Activated CD4-positive, alpha-beta T cell treated with anti-CD3 and anti-CD28 coated beads, Interleukin-10, Interleukin-2, amounts not matched to agents 100 ng/mL and 50 ng/mL, durations not matched to agents 16 hours and 8 hours (primary cell): ENCODE data around the gene FRK.
"Not testable (repeated sequence)": the region's sequence is repeated elsewhere in the genome, so short reads cannot be mapped to it uniquely, and the experiment has no call there.

Experiments used
- DNase-seq: peaks from one replicate; pipeline ENCODE4 v3.0.0-alpha.2; 2020

FRK gene

DNA sequence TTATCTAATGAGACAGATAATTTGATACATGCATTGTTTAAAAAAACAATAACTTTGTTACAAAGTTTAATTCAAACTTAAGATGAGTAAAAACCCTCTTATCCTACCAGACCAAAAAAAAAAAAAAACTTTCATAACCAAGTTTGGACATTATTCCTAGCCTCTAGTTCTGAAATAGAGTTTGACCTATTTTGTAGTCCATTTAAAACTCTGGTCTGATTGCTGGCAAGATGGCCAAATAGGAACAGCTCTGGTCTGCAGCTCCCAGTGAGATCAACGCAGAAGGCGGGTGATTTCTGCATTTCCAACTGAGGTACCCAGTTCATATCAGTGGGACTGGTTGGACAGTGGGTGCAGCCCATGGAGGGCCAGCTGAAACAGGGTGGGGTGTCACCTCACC, 125.9 kb downstream of the FRK start:
- no peak for DNase-seq

DNA sequence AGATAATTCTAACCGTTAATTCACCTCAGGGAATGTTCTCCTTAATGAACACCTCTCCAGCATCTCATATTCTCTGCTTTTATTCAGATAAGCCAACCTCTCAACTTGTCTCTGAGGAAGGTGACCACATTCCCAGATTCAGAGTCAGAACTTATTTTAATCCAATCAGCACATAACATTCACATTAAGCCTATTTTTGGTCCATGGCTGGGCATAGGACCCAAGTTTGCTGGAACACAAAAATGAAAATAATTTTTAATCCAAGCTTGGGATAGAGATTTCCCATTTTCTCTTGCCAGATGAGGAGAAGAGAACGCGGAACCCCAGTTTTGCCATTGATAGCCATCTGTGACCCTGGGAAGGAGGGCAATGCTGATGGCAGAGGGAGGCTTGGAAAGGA, 126.5 kb downstream of the FRK start:
- no peak for DNase-seq

- no peak for DNase-seq
These were observed 128.2 kb downstream of the FRK start for GRCh38 chr6:115932481-115932880.

DNA sequence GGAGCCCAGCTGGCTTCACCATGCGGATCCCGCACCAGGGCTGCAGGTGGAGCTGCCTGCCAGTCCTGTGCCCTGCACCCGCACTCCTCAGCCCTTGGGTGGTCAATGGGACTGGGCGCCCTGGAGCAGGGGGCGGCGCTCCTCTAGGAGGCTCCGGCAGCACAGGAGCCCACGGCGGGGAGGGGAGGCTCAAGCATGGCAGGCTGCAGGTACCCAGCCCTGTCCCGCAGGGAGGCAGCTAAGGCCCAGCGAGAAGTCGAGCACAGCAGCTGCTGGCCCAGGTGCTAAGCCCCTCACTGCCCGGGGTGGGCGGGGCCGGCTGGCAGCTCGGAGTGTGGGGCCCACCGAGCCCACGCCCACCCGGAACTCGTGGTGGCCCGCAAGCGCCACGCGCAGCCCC, 132.7 kb downstream of the FRK start:
- not testable (repeated sequence) for DNase-seq

DNA sequence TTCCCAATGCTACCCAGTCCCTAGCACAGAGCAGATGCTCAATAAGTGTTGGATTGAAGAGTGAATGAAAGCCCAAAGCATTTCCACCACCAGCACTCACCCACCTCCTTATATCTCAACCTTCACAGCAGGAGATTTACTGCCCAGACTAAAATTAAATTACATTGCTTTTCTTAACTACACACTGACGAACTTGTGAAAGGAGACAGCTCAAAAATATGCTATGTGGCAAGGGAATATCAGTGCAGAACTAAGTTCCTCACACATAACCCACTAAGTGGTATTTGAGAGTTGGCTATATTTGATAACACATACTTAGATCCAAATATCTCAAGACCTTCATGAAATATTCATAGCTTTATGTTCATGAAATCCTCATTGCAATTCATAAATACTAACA, 137.7 kb downstream of the FRK start:
- DNase-seq = no peak

- no peak for DNase-seq
These were observed 146.6 kb downstream of the FRK start for GRCh38 chr6:115914098-115914497.

- DNase-seq = no peak
These were observed 150.7 kb downstream of the FRK start for GRCh38 chr6:115909923-115910546.

DNA sequence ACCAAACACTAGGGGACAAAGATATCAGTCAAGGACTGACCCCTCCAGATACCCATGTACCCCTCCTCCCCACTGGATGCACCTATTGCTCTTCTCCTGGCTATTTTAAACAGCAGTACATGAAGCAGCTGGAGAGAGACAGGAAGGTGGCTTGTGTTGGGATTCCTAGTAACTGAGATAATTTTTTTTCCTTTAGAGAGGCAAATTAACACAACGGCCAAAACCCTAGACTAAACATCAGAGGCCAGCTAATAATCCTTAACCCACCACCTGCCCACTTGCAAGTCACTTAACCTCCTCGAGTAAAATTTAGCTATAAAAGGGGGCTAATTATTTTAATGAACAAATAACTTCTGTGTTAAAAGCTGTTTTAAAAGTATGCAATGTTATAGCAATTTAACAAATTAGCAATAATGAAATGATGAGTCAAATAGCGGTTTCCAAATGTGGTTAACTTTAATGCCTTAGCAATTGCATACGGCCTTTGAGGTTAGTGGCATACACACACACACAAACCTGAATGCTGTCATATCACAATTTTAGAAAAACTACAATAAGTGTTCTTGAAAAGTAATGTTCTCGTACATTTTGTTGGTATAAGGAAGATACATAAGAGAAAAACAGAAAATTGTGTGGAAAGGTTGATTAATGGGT, 151.7 kb downstream of the FRK start:
- peak; percentile 2 for DNase-seq

DNA sequence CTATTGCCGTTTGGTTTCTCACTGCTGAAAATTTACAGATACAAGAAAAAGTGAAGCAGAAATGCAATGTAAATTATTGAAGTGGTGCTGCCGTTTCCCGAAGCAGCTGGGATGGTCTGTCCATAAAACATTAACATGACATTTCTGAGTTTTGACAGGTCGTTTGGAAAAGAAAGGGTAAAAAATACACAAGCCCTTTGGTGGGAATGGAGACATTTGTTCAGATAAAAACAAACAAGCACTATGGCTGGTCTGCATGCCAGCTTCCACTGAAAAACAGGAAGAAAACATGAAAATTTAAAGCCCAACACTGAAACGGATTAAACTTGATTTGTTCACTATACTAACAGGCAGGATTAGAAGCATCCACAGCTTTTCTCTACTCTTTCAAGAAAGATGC, 155.2 kb downstream of the FRK start:
- no peak for DNase-seq

GRCh38 chr6:115902436-115902835, 158.3 kb downstream of the FRK start:
- no peak for DNase-seq

GRCh38 chr6:115901896-115902295, 158.8 kb downstream of the FRK start:
- no peak for DNase-seq

DNA sequence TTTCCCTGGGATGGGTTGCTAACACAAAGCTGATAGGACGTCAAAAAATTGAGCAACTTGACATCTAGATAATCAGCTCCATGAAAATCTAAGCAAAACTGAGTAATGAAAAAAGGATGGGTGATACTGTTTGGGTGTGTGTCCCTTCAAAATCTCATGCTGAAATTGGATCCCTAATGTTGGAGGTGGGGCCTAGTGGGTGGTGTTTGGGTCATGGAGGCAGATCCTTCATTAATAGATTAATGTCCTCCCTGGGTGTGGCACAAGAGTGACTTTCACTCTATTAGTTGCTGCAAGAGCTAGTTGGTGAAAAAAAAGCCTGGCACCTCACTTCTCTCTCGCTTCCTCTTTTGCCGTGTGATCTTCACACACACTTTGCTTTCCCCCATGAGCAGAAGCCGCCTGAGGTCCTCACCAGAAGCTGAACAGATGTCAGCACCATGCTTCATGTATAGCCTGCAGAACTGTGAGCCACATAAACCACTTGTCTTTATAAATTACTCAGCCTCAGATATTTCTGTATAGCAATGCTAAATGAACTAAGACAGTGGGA, 160.9 kb downstream of the FRK start:
- DNase-seq = no peak

- DNase-seq = no peak
These were observed 162.4 kb downstream of the FRK start for GRCh38 chr6:115898246-115898645.

GRCh38 chr6:115896538-115897129, 164.1 kb downstream of the FRK start:
- DNase-seq = peak; percentile 33

DNA sequence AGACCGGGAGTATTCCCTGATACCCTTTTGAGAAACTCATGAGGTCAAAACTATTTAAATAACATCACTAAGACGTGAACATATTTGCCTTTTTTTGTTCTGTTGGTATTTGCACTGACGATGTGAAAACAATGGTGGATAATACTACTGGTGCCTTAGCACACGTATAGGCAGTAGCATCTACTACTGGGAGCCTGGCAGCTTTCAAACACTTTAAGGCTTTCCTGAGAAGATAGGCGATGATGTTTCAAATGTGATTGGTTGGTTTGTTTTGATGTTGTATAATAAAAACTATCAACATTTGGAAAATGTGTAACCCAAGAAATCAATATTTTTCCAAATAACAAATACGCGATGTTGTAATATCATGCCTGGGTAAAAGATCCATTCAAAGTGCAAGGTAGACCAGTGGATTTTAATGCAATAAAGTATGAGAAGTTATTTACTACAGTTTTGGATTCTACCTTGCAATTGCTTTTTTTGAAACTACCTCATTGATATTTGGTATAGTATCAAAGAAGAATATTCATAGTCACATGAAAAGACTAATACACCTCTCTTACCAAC, 166.2 kb downstream of the FRK start:
- DNase-seq = no peak

- DNase-seq = no peak
These were observed 168.9 kb downstream of the FRK start for GRCh38 chr6:115891750-115892149.

DNA sequence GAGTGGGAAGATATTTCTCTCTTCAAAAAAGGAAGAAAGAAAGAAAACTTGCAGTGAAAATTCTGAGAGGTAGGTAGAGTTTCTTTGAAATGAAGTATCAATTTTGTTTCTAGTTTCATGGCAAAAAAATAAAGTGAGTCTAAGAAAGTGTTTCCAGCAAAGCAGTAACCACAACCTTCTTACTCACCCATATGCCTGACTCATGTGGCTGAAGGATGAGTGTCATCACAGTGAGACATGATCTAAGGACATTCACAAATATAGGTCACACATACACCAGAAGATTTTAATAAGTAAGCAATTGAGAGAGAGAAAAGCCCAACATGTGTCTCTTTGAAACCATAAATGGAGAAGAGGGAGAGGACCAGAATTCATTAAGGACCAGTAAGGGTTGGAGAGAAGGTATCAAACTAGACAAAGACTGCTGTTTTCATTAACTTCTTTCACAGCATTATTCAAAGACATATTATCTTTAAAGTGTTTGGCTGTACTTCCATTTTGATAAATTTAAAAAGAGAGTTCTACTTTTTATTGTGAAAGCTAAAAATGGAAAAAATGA, 169.5 kb downstream of the FRK start:
- DNase-seq = peak; percentile 55

- no peak for DNase-seq
These were observed 170.5 kb downstream of the FRK start for GRCh38 chr6:115890238-115890637.

DNA sequence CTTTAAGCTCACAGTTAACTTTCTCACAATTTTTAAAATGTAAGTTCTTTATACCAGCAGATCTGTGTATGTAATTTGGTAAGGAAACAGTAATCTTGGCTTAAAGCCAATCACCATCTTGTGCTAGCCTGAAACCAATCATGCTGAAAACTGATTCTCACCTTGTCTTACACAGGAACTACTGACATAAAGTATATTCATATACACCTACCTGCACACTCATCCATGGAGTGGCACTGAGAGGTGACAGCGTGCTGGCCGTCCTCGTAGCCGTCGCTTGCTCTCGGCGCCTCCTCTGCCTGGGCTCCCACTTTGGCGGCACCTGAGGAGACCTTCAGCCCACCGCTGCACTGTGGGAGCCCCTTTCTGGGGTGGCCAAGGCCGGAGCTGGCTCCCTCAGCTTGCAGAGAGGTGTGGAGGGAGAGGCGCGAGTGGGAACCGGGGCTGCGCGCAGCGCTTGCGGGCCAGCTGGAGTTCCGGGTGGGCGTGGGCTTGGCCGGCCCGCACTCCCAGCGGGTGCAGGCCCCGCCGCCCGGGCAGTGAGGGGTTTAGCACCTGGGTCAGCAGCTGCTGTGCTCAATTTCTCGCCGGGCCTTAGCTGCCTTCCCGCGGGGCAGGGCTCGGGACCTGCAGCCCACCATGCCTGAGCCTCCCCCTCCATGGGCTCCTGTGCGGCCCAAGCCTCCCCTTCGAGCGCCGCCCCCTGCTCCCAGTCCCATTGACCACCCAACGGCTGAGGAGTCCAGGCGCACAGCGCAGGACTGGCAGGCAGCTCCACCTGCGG, 171.8 kb downstream of the FRK start:
- DNase-seq = not testable (repeated sequence)

GRCh38 chr6:115887891-115888290, 172.8 kb downstream of the FRK start:
- DNase-seq = no peak

DNA sequence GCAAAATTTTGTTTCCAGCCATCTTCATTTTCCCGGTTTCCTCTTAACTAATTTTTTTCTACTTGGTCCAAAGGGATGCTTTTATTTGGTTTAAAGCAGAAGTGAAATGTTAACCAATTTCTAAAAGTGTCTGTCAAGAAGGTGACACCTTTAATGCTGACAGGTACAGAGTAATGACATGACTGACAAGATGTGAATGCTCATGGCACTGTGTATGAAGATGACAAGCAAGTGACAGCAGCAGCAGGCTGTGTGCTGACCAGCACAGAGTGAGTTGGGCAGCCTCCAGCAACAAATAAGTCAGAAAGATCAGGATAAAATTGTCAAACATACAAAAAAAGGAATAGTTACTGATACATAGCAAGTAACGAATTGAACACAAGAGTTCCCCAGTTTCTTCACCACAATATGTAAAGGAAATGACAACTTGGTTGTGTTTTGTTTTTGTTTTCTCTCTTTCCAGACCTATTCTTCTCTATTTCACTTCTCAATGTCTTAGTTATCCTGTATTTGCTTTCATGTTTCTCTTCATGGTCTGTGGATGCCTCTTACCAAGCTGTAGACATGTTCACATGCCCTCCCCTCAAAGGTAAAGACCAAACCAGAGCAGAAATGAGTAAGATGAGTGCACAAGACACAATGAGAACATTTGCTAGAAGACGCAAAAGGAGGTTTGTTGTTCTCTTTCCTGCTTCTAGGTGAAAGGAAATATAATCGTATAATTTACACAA, 174.9 kb downstream of the FRK start:
- DNase-seq = no peak

DNA sequence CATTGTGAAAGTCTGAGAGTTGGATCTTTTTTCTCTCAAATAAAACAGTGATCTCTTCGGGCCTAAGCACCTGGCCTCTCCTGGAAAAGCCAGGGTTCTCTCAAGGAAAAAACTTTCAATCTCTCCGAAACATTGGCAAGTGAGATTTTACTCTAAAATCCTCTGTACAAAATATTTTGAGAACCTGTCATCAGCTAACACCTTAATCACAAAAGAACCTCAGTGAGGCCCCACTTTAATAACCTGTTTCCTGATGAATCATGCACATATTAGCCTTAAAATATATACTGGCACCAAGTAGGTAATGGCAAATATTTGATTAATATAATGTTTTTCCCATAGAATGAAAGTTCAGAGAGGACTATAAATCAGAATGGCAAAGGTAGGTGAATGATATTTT, 177.9 kb downstream of the FRK start:
- no peak for DNase-seq
